Measurements from ENCODE around the gene HOXC9. TPM values are rescaled to one million over a fixed set of nuclear protein-coding genes. Genes with fewer than 3 reads are reported as not detected.

Gene HOXC9
- total RNA-seq, 1 donor, result not detected

GRCh38 chr12:53963434-53964314 is 36.3 kb upstream of the HOXC9 start:
- no peak for DNase-seq (ENCODE audit: low read depth)
- TF ChIP-seq CTCF (IDR thresholded peaks at IDR 0.05; ENCODE audit: insufficient read depth, low read length), result no peak
- H3K4me3 ChIP-seq (ENCODE audit: low read depth, low read length), result no peak overlapping the region

- TF ChIP-seq CTCF (IDR thresholded peaks at IDR 0.05; ENCODE audit: insufficient read depth, low read length), result no peak
- no peak overlapping the region for H3K4me3 ChIP-seq (ENCODE audit: low read depth, low read length)
- DNase-seq (ENCODE audit: low read depth), result no peak
Measured at GRCh38 chr12:53964315-53964713, 35.6 kb upstream of the HOXC9 start.

- no peak for TF ChIP-seq CTCF (IDR thresholded peaks at IDR 0.05; ENCODE audit: insufficient read depth, low read length)
- no peak for DNase-seq (ENCODE audit: low read depth)
- H3K4me3 ChIP-seq (ENCODE audit: low read depth, low read length), result no peak overlapping the region
Measured at GRCh38 chr12:53965281-53966084, 34.5 kb upstream of the HOXC9 start.

- no peak for TF ChIP-seq CTCF (IDR thresholded peaks at IDR 0.05; ENCODE audit: insufficient read depth, low read length)
- no peak overlapping the region for H3K4me3 ChIP-seq (ENCODE audit: low read depth, low read length)
- DNase-seq (ENCODE audit: low read depth), result no peak
Measured at GRCh38 chr12:53966085-53966384, 33.9 kb upstream of the HOXC9 start.

DNA sequence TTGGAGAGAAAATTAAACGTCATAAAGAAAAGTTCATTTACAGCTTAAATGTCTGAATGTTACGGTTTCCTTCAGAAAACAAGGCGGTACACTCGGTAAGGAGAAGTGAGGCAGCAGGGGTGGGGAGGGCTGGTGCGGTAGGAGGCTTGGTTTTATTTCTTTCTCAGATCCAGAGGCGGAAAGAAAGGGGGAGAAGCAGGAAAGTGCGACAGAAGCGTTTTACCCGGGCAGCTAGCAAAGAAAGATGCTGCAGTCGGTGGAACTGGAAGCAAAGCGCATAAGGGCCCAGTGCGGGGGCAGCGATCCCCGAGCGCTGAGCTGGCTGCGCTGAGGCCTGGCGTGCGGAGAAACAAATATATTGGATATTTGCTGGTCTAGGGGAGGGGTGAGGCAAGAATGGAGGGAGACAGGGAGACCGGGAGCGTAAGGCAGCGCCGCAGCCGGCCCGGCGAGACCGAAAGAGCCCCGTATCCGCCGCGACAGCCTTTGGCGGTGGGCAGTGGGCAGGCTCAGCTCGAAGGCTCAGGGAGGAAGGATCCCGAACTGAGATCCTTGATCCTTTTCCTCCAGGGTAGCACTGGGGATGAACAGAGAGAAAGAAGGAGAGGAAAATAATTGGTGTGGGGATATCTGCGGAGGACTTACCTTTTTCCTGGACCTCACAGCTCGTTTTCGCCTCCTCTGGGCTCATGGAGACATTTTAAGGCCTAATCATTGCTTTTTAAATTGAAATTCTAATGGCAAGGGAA is 33.4 kb upstream of the HOXC9 start:
- TF ChIP-seq CTCF (IDR thresholded peaks at IDR 0.05; ENCODE audit: insufficient read depth, low read length), result no peak
- H3K4me3 ChIP-seq (ENCODE audit: low read depth, low read length), result no peak overlapping the region
- DNase-seq (ENCODE audit: low read depth), result no peak

DNA sequence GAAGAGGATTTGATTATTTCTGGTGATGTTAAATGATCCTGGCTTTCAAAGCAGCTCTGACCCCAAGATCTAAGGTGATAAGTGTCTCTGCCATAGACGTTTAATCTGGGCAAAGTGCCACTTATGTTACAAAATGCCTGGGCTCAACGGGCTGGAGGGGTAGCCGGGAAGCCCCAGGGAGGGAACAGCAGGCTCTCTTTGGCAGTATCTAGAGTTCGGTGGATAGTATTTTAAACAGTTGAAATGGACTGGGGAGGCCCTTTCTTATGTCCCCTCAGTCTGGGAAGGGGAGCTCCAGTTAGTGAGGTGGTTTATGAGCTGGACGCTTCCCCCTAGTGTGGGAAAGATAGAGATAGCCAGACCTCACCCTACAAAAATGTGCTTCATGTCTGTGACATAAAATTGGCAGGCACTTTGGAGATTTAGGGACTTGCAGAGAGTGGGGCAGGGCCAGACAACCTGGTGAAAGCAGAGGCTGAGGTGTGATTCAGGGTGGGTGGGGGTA is 32.5 kb upstream of the HOXC9 start:
- no peak overlapping the region for H3K4me3 ChIP-seq (ENCODE audit: low read depth, low read length)
- no peak for TF ChIP-seq CTCF (IDR thresholded peaks at IDR 0.05; ENCODE audit: insufficient read depth, low read length)
- DNase-seq (ENCODE audit: low read depth), result no peak

Measured in fibroblast of the aortic adventitia (primary cell).